Fibroblast of lung (primary cell): Measurements from ENCODE around the gene TMEM132D. TPM values are rescaled to one million over a fixed set of nuclear protein-coding genes. Genes with fewer than 3 reads are reported as not detected.

Experiments
- DNase-seq, 2 donors: peaks; one replicate each; pipeline versions ENCODE4 v3.0.0 to v3.0.0-alpha.2; 2010; ENCODE audit warnings: low read depth in 2 of 2
- H2AFZ ChIP-seq: 2 replicates; pipeline ENCODE4 v1.5.1; 2012; ENCODE audit warnings: low read length, control low read depth, inconsistent platforms
- H3K27ac ChIP-seq: 2 replicates; pipeline ENCODE4 v1.5.1; 2011; ENCODE audit warnings: low read length, control low read depth; ENCODE audit not compliant: insufficient read depth
- H3K27me3 ChIP-seq: 2 replicates; pipeline ENCODE4 v1.5.1; 2011; ENCODE audit warnings: mild to moderate bottlenecking, low read length; ENCODE audit not compliant: control insufficient read depth, insufficient read depth
- H3K36me3 ChIP-seq: 2 replicates; pipeline ENCODE4 v1.5.1; 2011; ENCODE audit warnings: low read length; ENCODE audit not compliant: control insufficient read depth, insufficient read depth
- H3K4me1 ChIP-seq: 2 replicates; pipeline ENCODE4 v1.5.1; 2011; ENCODE audit warnings: low read length; ENCODE audit not compliant: control insufficient read depth, insufficient read depth; ENCODE audit errors: extremely low read depth
- H3K4me2 ChIP-seq: 2 replicates; pipeline ENCODE4 v1.5.1; 2011; ENCODE audit warnings: low read length, control low read depth; ENCODE audit not compliant: insufficient read depth; ENCODE audit errors: extremely low read depth
- H3K4me3 ChIP-seq, 4 experiments: fragments of 200-600 bp in 1 of 4; sonication (generic) in 1 of 4; replicated peaks in 1 of 4; 2 replicates each; pipeline ENCODE4 v1.5.1; 2011 to 2016; ENCODE audit warnings: low read length in 4 of 4, low read depth in 3 of 4, mild to moderate bottlenecking in 3 of 4, control low read depth in 2 of 4, inconsistent platforms in 1 of 4, mixed read lengths in 1 of 4; ENCODE audit not compliant: insufficient read depth in 1 of 4; ENCODE audit errors: control extremely low read depth in 1 of 4
- H3K79me2 ChIP-seq: 2 replicates; pipeline ENCODE4 v1.5.1; 2012; ENCODE audit warnings: mild to moderate bottlenecking, low read length, inconsistent platforms; ENCODE audit not compliant: control insufficient read depth, insufficient read depth
- H3K9ac ChIP-seq: 2 replicates; pipeline ENCODE4 v1.5.1; 2011; ENCODE audit warnings: mild to moderate bottlenecking, low read length, control low read depth; ENCODE audit not compliant: insufficient read depth
- H3K9me3 ChIP-seq: 2 replicates; pipeline ENCODE4 v1.5.1; 2012; ENCODE audit warnings: low read depth, low read length; ENCODE audit not compliant: control insufficient read depth, insufficient read depth
- H4K20me1 ChIP-seq: 2 replicates; pipeline ENCODE4 v1.5.1; 2011; ENCODE audit warnings: low read length; ENCODE audit not compliant: control insufficient read depth, insufficient read depth; ENCODE audit errors: extremely low read depth
- CTCF ChIP-seq, 2 donors: IDR thresholded peaks in 1 of 2; conservative IDR thresholded peaks in 1 of 2; 1 replicate in 1 of 2; 2 replicates in 1 of 2; pipeline ENCODE4 v1.5.1; 2011 to 2012; ENCODE audit warnings: low read length in 2 of 2, control low read depth in 1 of 2, inconsistent platforms in 1 of 2, low read depth in 1 of 2, mild to moderate bottlenecking in 1 of 2
- EZH2 ChIP-seq: IDR thresholded peaks from 2 replicates; pipeline ENCODE4 v1.5.1; 2012; ENCODE audit warnings: low read length, control low read depth, mild to moderate bottlenecking; ENCODE audit errors: missing control alignments
- polyA plus RNA-seq, 2 donors: library from polyadenylated mRNA; depleted of rRNA in 1 of 2; stranded (reverse) in 1 of 2; unstranded in 1 of 2; fragments of >200 nt; gene quantifications; 2 replicates each; pipeline ENCODE4 v1.2.1, GENCODE V29; 2011 to 2012; ENCODE audit warnings: missing spikeins in 1 of 2
- total RNA-seq: library from RNA; depleted of rRNA; stranded (reverse); fragments of >200 nt; gene quantifications from 2 replicates; pipeline ENCODE4 v1.2.1, GENCODE V29; 2014

Gene TMEM132D
- total and polyA plus RNA-seq, 2 donors (not counting 1 experiment from before 2014, with no cell fraction given) = not detected

- H3K27ac ChIP-seq = no peak overlapping the region
- H2AFZ ChIP-seq = no peak overlapping the region
- DNase-seq = no peak
- H3K9ac ChIP-seq = no peak overlapping the region
- no peak overlapping the region for H3K4me3 ChIP-seq
- TF ChIP-seq EZH2 (no peak), CTCF (conservative IDR thresholded peaks at IDR 0.05 in 1 of 2, IDR thresholded peaks at IDR 0.05 in 1 of 2; ENCODE audit: low read depth in 1 of 2, low read length in 2 of 2) (no peak)
- H4K20me1 ChIP-seq = no peaks in the 10 kb centered on the region
- H3K4me2 ChIP-seq = no peak overlapping the region
- no peaks in the 10 kb centered on the region for H3K4me1 ChIP-seq
- no peaks in the 10 kb centered on the region for H3K36me3 ChIP-seq
- H3K79me2 ChIP-seq = no peaks in the 10 kb centered on the region
- H3K9me3 ChIP-seq = no peaks in the 10 kb centered on the region
- no peaks in the 10 kb centered on the region for H3K27me3 ChIP-seq
Observed at GRCh38 chr12:129246630-129247029, 657.2 kb downstream of the TMEM132D start.

GRCh38 chr12:129245769-129246168 lies 658.1 kb downstream of the TMEM132D start:
- H3K9ac ChIP-seq = no peak overlapping the region
- no peak for DNase-seq

GRCh38 chr12:129241852-129242251 lies 662.0 kb downstream of the TMEM132D start:
- TF ChIP-seq CTCF (conservative IDR thresholded peaks at IDR 0.05 in 1 of 2, IDR thresholded peaks at IDR 0.05 in 1 of 2; ENCODE audit: low read depth in 1 of 2, low read length in 2 of 2) (no peak), EZH2 (no peak)
- Histone ChIP-seq H3K9ac (no peak overlapping the region), H3K79me2 (no peaks in the 10 kb centered on the region), H3K4me2 (no peak overlapping the region), H4K20me1 (no peaks in the 10 kb centered on the region), H3K27ac (no peak overlapping the region), H3K27me3 (no peaks in the 10 kb centered on the region), H2AFZ (no peak overlapping the region), H3K4me3 (no peak overlapping the region), H3K4me1 (no peaks in the 10 kb centered on the region), H3K36me3 (no peaks in the 10 kb centered on the region), H3K9me3 (no peaks in the 10 kb centered on the region)
- no peak for DNase-seq

More at GRCh38 chr12:129245769-129246168, 658.1 kb downstream of the TMEM132D start:
- Histone ChIP-seq H3K4me1 (no peaks in the 10 kb centered on the region), H3K27ac (no peak overlapping the region), H3K4me3 (no peak overlapping the region), H3K79me2 (no peaks in the 10 kb centered on the region), H3K27me3 (no peaks in the 10 kb centered on the region), H3K36me3 (no peaks in the 10 kb centered on the region), H3K4me2 (no peak overlapping the region), H4K20me1 (no peaks in the 10 kb centered on the region), H3K9me3 (no peaks in the 10 kb centered on the region), H2AFZ (no peak overlapping the region)
- TF ChIP-seq CTCF (conservative IDR thresholded peaks at IDR 0.05 in 1 of 2, IDR thresholded peaks at IDR 0.05 in 1 of 2; ENCODE audit: low read depth in 1 of 2, low read length in 2 of 2) = no peak
